CD14-positive monocyte (primary cell): ENCODE results near the gene MRPL43. TPM values are rescaled to one million over a fixed set of nuclear protein-coding genes. Genes with fewer than 3 reads are reported as not detected.
A peak's percentile ranks its signal among the peaks of the same experiment; 100 is the strongest.

Source experiments
- DNase-seq, 3 donors: peaks; one replicate each; pipeline ENCODE4 v3.0.0-alpha.2; 2011 to 2022
- H2AFZ ChIP-seq: 2 replicates; pipeline ENCODE4 v1.6.0; 2012; ENCODE audit warnings: mild to moderate bottlenecking, low read depth, low read length, inconsistent platforms; ENCODE audit not compliant: insufficient read depth, poor library complexity, severe bottlenecking
- H3K27ac ChIP-seq, 2 donors: 1 replicate in 1 of 2; 2 replicates in 1 of 2; pipeline ENCODE4 v1.5.1; 2012 to 2013; ENCODE audit warnings: low read length in 2 of 2, control low read depth in 1 of 2, inconsistent platforms in 1 of 2, low read depth in 1 of 2, mild to moderate bottlenecking in 1 of 2
- H3K27me3 ChIP-seq, 2 donors: one replicate each; pipeline versions ENCODE4 v1.6.0 to v1.6.1; 2011 to 2013; ENCODE audit warnings: low read length in 2 of 2; ENCODE audit not compliant: control insufficient read depth in 2 of 2, insufficient read depth in 2 of 2
- H3K36me3 ChIP-seq, 2 donors: replicated peaks in 1 of 2; 1 replicate in 1 of 2; 2 replicates in 1 of 2; pipeline versions ENCODE4 v1.5.1 to v1.6.1; 2012 to 2013; ENCODE audit warnings: low read length in 2 of 2, control low read depth in 1 of 2, inconsistent platforms in 1 of 2, mild to moderate bottlenecking in 1 of 2; ENCODE audit not compliant: insufficient read depth in 2 of 2, control insufficient read depth in 1 of 2
- H3K4me1 ChIP-seq, 2 donors: 1 replicate in 1 of 2; 2 replicates in 1 of 2; pipeline versions ENCODE4 v1.5.1 to v1.6.1; 2012 to 2013; ENCODE audit warnings: low read length in 2 of 2, control low read depth in 1 of 2, inconsistent platforms in 1 of 2, mild to moderate bottlenecking in 1 of 2, moderate library complexity in 1 of 2; ENCODE audit not compliant: insufficient read depth in 2 of 2, control insufficient read depth in 1 of 2
- H3K4me2 ChIP-seq: replicated peaks from 2 replicates; pipeline ENCODE3; 2012; ENCODE audit warnings: low read length, moderate library complexity, mild to moderate bottlenecking; ENCODE audit not compliant: poor library complexity, severe bottlenecking; ENCODE audit errors: extremely low read depth
- H3K4me3 ChIP-seq, 3 experiments: fragments of 200-600 bp in 1 of 3; sonication (generic) in 1 of 3; replicated peaks in 1 of 3; 1 replicate in 2 of 3; 2 replicates in 1 of 3; pipeline ENCODE4 v1.5.1; 2011 to 2013; ENCODE audit warnings: low read length in 3 of 3, mild to moderate bottlenecking in 3 of 3, control low read depth in 2 of 3, low read depth in 2 of 3, inconsistent platforms in 1 of 3, moderate library complexity in 1 of 3
- H3K79me2 ChIP-seq: 2 replicates; pipeline ENCODE4 v1.6.0; 2012; ENCODE audit warnings: mild to moderate bottlenecking, control low read depth, inconsistent platforms, low read length, moderate library complexity; ENCODE audit not compliant: insufficient read depth
- H3K9ac ChIP-seq: 2 replicates; pipeline ENCODE4 v1.6.0; 2017; ENCODE audit warnings: low read length, mild to moderate bottlenecking; ENCODE audit not compliant: insufficient read depth, poor library complexity, severe bottlenecking
- H3K9me3 ChIP-seq, 2 donors: replicated peaks in 1 of 2; 1 replicate in 1 of 2; 2 replicates in 1 of 2; pipeline versions ENCODE4 v1.5.1 to v1.6.1; 2012 to 2013; ENCODE audit warnings: low read length in 2 of 2, control low read depth in 1 of 2; ENCODE audit not compliant: control insufficient read depth in 1 of 2, insufficient read depth in 1 of 2
- H4K20me1 ChIP-seq: 2 replicates; pipeline ENCODE4 v1.6.0; 2012; ENCODE audit warnings: mild to moderate bottlenecking, low read length, control low read depth, moderate library complexity; ENCODE audit not compliant: insufficient read depth
- H3K27ac Mint-ChIP-seq, 7 donors: one replicate each; pipeline ENCODE4 v1.8.0; 2020; ENCODE audit warnings: mild to moderate bottlenecking in 7 of 7, mixed read lengths in 7 of 7, moderate library complexity in 6 of 7, inconsistent platforms in 2 of 7
- H3K27me3 Mint-ChIP-seq, 3 donors: one replicate each; pipeline ENCODE4 v1.8.0; 2021 to 2022; ENCODE audit warnings: low read depth in 3 of 3, mild to moderate bottlenecking in 3 of 3, mixed read lengths in 3 of 3, moderate library complexity in 3 of 3, inconsistent platforms in 1 of 3
- H3K36me3 Mint-ChIP-seq, 2 donors: one replicate each; pipeline ENCODE4 v1.8.0; 2020; ENCODE audit warnings: mixed read lengths in 2 of 2, inconsistent platforms in 1 of 2, mild to moderate bottlenecking in 1 of 2
- H3K4me1 Mint-ChIP-seq: one replicate; pipeline ENCODE4 v1.8.0; 2020; ENCODE audit warnings: mild to moderate bottlenecking, mixed read lengths
- H3K4me3 Mint-ChIP-seq, 2 donors: one replicate each; pipeline ENCODE4 v1.8.0; 2020; ENCODE audit warnings: mild to moderate bottlenecking in 2 of 2, mixed read lengths in 2 of 2, moderate library complexity in 1 of 2
- H3K9me3 Mint-ChIP-seq, 7 donors: one replicate each; pipeline ENCODE4 v1.8.0; 2020 to 2022; ENCODE audit warnings: mixed read lengths in 7 of 7, mild to moderate bottlenecking in 6 of 7, moderate library complexity in 6 of 7, inconsistent platforms in 2 of 7
- CTCF ChIP-seq: fragments of 200-600 bp; IDR thresholded peaks from one replicate; pipeline ENCODE4 v1.8.0; 2022; ENCODE audit warnings: antibody characterized with exemption, mild to moderate bottlenecking
- WGBS: methylation state at CpG from one replicate; pipeline ENCODE4 v1.1.5; 2013; ENCODE audit warnings: missing lambda C conversion rate; ENCODE audit not compliant: insufficient coverage; 5-methylcytosine and 5-hydroxymethylcytosine counted together
- intact Hi-C, 2 donors: fragments of 100-400 bp; cut with micrococcal nuclease; formaldehyde crosslinking; loops; one replicate each; pipeline versions ENCODE4 v1.15.0 to v1.15.1; 2023
- polyA plus RNA-seq, 3 donors: library from polyadenylated mRNA; depleted of rRNA in 1 of 3; unstranded in 2 of 3; stranded (reverse) in 1 of 3; fragments of 300-500 nt in 2 of 3; fragments of >200 nt in 1 of 3; fragmentation: Illumina TruSeq in 2 of 3; gene quantifications; 1 replicate in 2 of 3; 2 replicates in 1 of 3; pipeline ENCODE4 v1.2.3, GENCODE V29; 2012 to 2021

Gene MRPL43
- polyA plus RNA-seq, 3 donors, result 69.5 to 123 (median 98.0) TPM

GRCh38 chr10:101027106-101027720 is 39.9 kb upstream of the MRPL43 start:
- H3K36me3 ChIP-seq, result no peaks in the 10 kb centered on the region
- H3K27ac ChIP-seq, result no peak overlapping the region
- H3K9me3 ChIP-seq, result no peaks in the 10 kb centered on the region
- no peaks in the 10 kb centered on the region for H3K27me3 ChIP-seq
- DNase-seq, result peak in 1 of 3 donors; percentile 13
- 65% methylated on average over 6 of the region's 10 CpGs for WGBS
- H3K9me3 Mint-ChIP-seq, result peaks cover 0 to 1% (median 0%) of the 10 kb centered on the region in 7 donors
- H3K4me2 ChIP-seq, result no peak overlapping the region
- peak overlapping the region in 1 of 7 donors; percentile 30 for H3K27ac Mint-ChIP-seq
- no peaks in the 10 kb centered on the region for H4K20me1 ChIP-seq
- peaks cover 41% of the 10 kb centered on the region for H3K4me1 Mint-ChIP-seq
- TF ChIP-seq CTCF, result no peak
- no peaks in the 10 kb centered on the region for H3K36me3 Mint-ChIP-seq
- no peak overlapping the region for H3K4me3 ChIP-seq
- intact Hi-C loops, result no loop called here
- no peak overlapping the region for H3K4me3 Mint-ChIP-seq
- no peaks in the 10 kb centered on the region for H3K79me2 ChIP-seq
- H2AFZ ChIP-seq, result no peak overlapping the region
- peaks cover 2 to 10% (median 3%) of the 10 kb centered on the region in 3 donors for H3K27me3 Mint-ChIP-seq
- H3K4me1 ChIP-seq, result peaks cover 35 to 51% of the 10 kb centered on the region in 2 donors
- H3K9ac ChIP-seq, result no peak overlapping the region

GRCh38 chr10:101022967-101023705 is 35.8 kb upstream of the MRPL43 start:
- Histone ChIP-seq H3K9me3 (no peaks in the 10 kb centered on the region), H3K4me2 (no peak overlapping the region), H3K36me3 (no peaks in the 10 kb centered on the region), H3K79me2 (no peaks in the 10 kb centered on the region), H3K9ac (no peak overlapping the region), H3K27ac (no peak overlapping the region), H3K4me3 (no peak overlapping the region), H4K20me1 (no peaks in the 10 kb centered on the region), H3K27me3 (peaks cover 0 to under 1% of the 10 kb centered on the region in 2 donors), H3K4me1 (peaks cover 24 to 28% of the 10 kb centered on the region in 2 donors), H2AFZ (no peak overlapping the region)
- WGBS, result 98% methylated on average over 12 of the region's 15 CpGs
- no peak for TF ChIP-seq CTCF
- intact Hi-C loops, result no loop called here
- no peak for DNase-seq
- no peak overlapping the region for H3K4me3 Mint-ChIP-seq
- H3K27me3 Mint-ChIP-seq, result peaks cover 6 to 9% (median 7%) of the 10 kb centered on the region in 3 donors
- peaks cover 36% of the 10 kb centered on the region for H3K4me1 Mint-ChIP-seq
- no peaks in the 10 kb centered on the region for H3K36me3 Mint-ChIP-seq
- H3K27ac Mint-ChIP-seq, result no peak overlapping the region
- peaks cover 0 to 3% (median 0%) of the 10 kb centered on the region in 7 donors for H3K9me3 Mint-ChIP-seq
